BLaER1 treated with 17β-estradiol and CSF1 and Interleukin-3, amounts not matched to agents 10 nM and 100 nM (cell line): ENCODE results near the gene AJUBA.

Experiments used
- H3K27ac ChIP-seq, 11 experiments: shearing (Covaris generic); formaldehyde crosslinking; 2 replicates each; pipeline ENCODE4 v1.8.1; 2022
- H3K27me3 ChIP-seq, 11 experiments: shearing (Covaris generic); formaldehyde crosslinking; 2 replicates each; pipeline ENCODE4 v1.8.1; 2022
- H3K36me3 ChIP-seq, 11 experiments: shearing (Covaris generic); formaldehyde crosslinking; 2 replicates each; pipeline ENCODE4 v1.8.1; 2022
- H3K4me1 ChIP-seq, 10 experiments: shearing (Covaris generic); formaldehyde crosslinking; 2 replicates each; pipeline ENCODE4 v1.8.1; 2022
- H3K4me2 ChIP-seq, 11 experiments: shearing (Covaris generic); formaldehyde crosslinking; 2 replicates each; pipeline ENCODE4 v1.8.1; 2022
- H3K4me3 ChIP-seq, 10 experiments: shearing (Covaris generic); formaldehyde crosslinking; 2 replicates each; pipeline ENCODE4 v1.8.1; 2022
- H3K9ac ChIP-seq, 11 experiments: shearing (Covaris generic); formaldehyde crosslinking; 2 replicates each; pipeline ENCODE4 v1.8.1; 2022
- H3K9me3 ChIP-seq, 11 experiments: shearing (Covaris generic); formaldehyde crosslinking; replicated peaks in 1 of 11; 2 replicates each; pipeline ENCODE4 v1.8.1; 2022
- H4K20me1 ChIP-seq, 11 experiments: shearing (Covaris generic); formaldehyde crosslinking; 2 replicates each; pipeline ENCODE4 v1.8.1; 2022
- Cebpa-rat ChIP-seq, 11 experiments: shearing (Covaris generic); IDR thresholded peaks; 2 replicates each; pipeline ENCODE4 v1.8.1; 2022

Gene AJUBA

GRCh38 chr14:22979748-22980392 lies 2.5 kb downstream of the AJUBA start:
- Histone ChIP-seq H3K4me3 (peak overlapping the region in 8 of 10 experiments; percentile 52 to 84 (median 76); a peak in 15 of 20 replicates), H3K9ac (peak overlapping the region in 7 of 11 experiments; percentile 33 to 85 (median 69); a peak in 13 of 22 replicates), H3K4me2 (peak overlapping the region; percentile 32 to 98 (median 94); a peak in 20 of 22 replicates), H3K27ac (peak overlapping the region in 4 of 11 experiments; percentile 8 to 48 (median 32); a peak in 4 of 22 replicates), H3K27me3 (peaks cover 20 to 40% (median 30%) of the 10 kb centered on the region in 11 experiments), H3K36me3 (peaks cover 0 to 21% (median 8%) of the 10 kb centered on the region in 11 experiments; a peak in 12 of 22 replicates), H4K20me1 (peaks cover 0 to 32% (median 0%) of the 10 kb centered on the region in 11 experiments; a peak in 6 of 22 replicates), H3K4me1 (peaks cover 10 to 76% (median 67%) of the 10 kb centered on the region in 10 experiments), H3K9me3 (no peaks in the 10 kb centered on the region)
- TF ChIP-seq Cebpa-rat (IDR thresholded peaks at IDR 0.05) = no peak

- Histone ChIP-seq H3K4me3 (peak overlapping the region in 3 of 10 experiments; percentile 71 to 82 (median 77); a peak in 1 of 20 replicates), H3K27me3 (peaks cover 20 to 40% (median 30%) of the 10 kb centered on the region in 11 experiments), H3K4me1 (peaks cover 10 to 69% (median 62%) of the 10 kb centered on the region in 10 experiments), H3K4me2 (peak overlapping the region in 9 of 11 experiments; percentile 78 to 98 (median 95); a peak in 18 of 22 replicates), H3K27ac (peak overlapping the region in 1 of 11 experiments; percentile 9; a peak in 1 of 22 replicates), H3K36me3 (peaks cover 0 to 28% (median 16%) of the 10 kb centered on the region in 11 experiments; a peak in 14 of 22 replicates), H3K9ac (peak overlapping the region in 4 of 11 experiments; percentile 12 to 85 (median 76); a peak in 4 of 22 replicates), H4K20me1 (peaks cover 0 to 32% (median 0%) of the 10 kb centered on the region in 11 experiments; a peak in 6 of 22 replicates), H3K9me3 (no peaks in the 10 kb centered on the region)
- TF ChIP-seq Cebpa-rat (IDR thresholded peaks at IDR 0.05) = no peak
These were observed 3.2 kb downstream of the AJUBA start for GRCh38 chr14:22978981-22979671.

DNA sequence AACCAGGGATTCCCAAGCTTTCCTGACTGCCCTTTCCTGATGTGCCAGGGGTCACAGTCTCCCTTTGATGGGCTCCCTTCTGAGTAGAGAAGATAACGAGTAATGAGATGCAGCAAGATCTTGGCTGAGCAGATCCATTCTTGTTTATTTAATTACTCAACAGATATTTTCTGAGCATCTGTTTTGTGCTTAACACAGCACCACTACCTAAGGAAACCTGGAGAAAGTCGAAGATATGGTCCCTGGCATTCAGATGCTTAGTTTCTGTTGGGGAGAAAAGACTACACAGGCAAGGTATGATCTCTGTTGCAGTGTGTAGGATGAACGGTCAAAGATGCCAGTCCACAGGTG lies 3.9 kb downstream of the AJUBA start:
- Histone ChIP-seq H3K36me3 (peaks cover 0 to 32% (median 19%) of the 10 kb centered on the region in 11 experiments; a peak in 14 of 22 replicates), H3K9me3 (no peaks in the 10 kb centered on the region), H4K20me1 (peaks cover 0 to 32% (median 0%) of the 10 kb centered on the region in 11 experiments; a peak in 6 of 22 replicates), H3K4me3 (no peak overlapping the region), H3K4me2 (peak overlapping the region in 6 of 11 experiments; percentile 17 to 98 (median 86); a peak in 11 of 22 replicates), H3K9ac (peak overlapping the region in 2 of 11 experiments; percentile 19 to 69; a peak in 1 of 22 replicates), H3K4me1 (peaks cover 10 to 63% (median 57%) of the 10 kb centered on the region in 10 experiments), H3K27me3 (peaks cover 20 to 40% (median 30%) of the 10 kb centered on the region in 11 experiments), H3K27ac (no peak overlapping the region)
- TF ChIP-seq Cebpa-rat (IDR thresholded peaks at IDR 0.05) = no peak

- H4K20me1 ChIP-seq = peaks cover 0 to 32% (median 0%) of the 10 kb centered on the region in 11 experiments; a peak in 6 of 22 replicates
- H3K27me3 ChIP-seq = peaks cover 20 to 40% (median 30%) of the 10 kb centered on the region in 11 experiments
- H3K4me2 ChIP-seq = peak overlapping the region in 8 of 11 experiments; percentile 26 to 98 (median 71); a peak in 9 of 22 replicates
- peaks cover 0 to 38% (median 24%) of the 10 kb centered on the region in 11 experiments; a peak in 14 of 22 replicates for H3K36me3 ChIP-seq
- H3K9ac ChIP-seq = peak overlapping the region in 5 of 11 experiments; percentile 19 to 69 (median 37); a peak in 4 of 22 replicates
- no peaks in the 10 kb centered on the region for H3K9me3 ChIP-seq
- H3K4me1 ChIP-seq = peaks cover 10 to 57% (median 54%) of the 10 kb centered on the region in 10 experiments
- H3K4me3 ChIP-seq = no peak overlapping the region
- no peak overlapping the region for H3K27ac ChIP-seq
- no peak for TF ChIP-seq Cebpa-rat (IDR thresholded peaks at IDR 0.05)
These were observed 4.5 kb downstream of the AJUBA start for GRCh38 chr14:22977684-22978486.

DNA sequence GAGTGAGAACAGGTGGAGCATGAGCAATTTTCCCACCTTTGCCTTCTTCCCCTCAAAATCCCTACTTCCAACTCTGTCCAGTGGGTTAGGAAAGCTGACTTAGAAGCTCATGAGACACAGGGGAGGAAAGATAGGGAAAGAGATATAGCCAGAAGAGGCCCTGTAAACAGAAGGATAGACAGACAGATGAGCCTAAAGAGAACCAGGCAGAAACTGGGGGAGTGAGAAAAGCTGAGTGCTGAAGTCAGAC lies 5.0 kb downstream of the AJUBA start:
- Histone ChIP-seq H3K4me3 (no peak overlapping the region), H4K20me1 (peaks cover 0 to 32% (median 0%) of the 10 kb centered on the region in 11 experiments; a peak in 6 of 22 replicates), H3K36me3 (peaks cover 0 to 43% (median 27%) of the 10 kb centered on the region in 11 experiments; a peak in 14 of 22 replicates), H3K4me1 (peaks cover 10 to 57% (median 52%) of the 10 kb centered on the region in 10 experiments), H3K9me3 (no peaks in the 10 kb centered on the region), H3K9ac (peak overlapping the region in 5 of 11 experiments; percentile 19 to 41 (median 37); a peak in 5 of 22 replicates), H3K27me3 (peaks cover 20 to 40% (median 30%) of the 10 kb centered on the region in 11 experiments), H3K27ac (no peak overlapping the region), H3K4me2 (peak overlapping the region in 10 of 11 experiments; percentile 13 to 74 (median 46); a peak in 12 of 22 replicates)
- TF ChIP-seq Cebpa-rat (IDR thresholded peaks at IDR 0.05) = no peak

DNA sequence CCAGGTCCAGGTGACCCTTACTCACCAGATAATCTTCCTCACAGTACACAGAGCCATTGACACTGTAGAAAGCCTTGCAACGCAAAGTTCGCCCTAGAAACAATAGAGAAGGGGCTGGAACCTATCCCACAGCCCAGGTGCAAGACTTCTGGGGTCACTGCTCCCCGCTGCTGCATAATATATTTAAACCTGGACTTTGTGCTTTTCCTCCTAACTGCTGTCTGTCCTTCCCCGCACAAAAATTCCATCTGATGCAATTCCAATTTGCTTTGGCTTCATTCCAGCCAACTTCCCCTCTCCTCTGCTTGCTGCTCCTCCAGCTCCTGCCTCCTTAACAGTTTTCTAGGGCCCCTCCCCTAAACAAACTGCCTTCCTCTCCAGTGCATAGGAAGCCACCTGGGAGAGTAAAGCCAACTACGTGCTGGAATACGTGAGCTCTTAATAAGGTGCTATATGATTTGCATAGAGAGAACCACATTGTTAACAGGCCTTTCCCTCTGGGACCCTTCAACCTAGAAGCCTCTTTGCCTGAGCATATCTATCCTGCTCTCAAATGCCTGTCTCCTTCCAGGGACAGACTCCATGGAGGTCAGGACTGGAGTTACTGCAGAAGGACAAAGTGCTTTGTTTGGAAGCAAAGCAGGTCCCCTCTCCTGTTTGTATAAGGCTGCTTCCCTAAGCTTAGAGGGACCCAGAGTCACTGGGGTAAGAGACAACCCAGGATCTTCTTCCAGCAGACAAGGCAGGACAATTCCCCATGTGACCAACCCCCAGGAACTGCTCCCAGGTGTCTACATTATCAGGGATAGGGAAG lies 5.5 kb downstream of the AJUBA start:
- Histone ChIP-seq H3K9ac (peak overlapping the region in 6 of 11 experiments; percentile 15 to 41 (median 36); a peak in 7 of 22 replicates), H3K36me3 (peaks cover 0 to 47% (median 30%) of the 10 kb centered on the region in 11 experiments; a peak in 14 of 22 replicates), H3K4me2 (peak overlapping the region; percentile 13 to 74 (median 38); a peak in 18 of 22 replicates), H3K27ac (no peak overlapping the region; a peak in 1 of 22 replicates), H4K20me1 (peaks cover 0 to 32% (median 0%) of the 10 kb centered on the region in 11 experiments; a peak in 6 of 22 replicates), H3K4me1 (peaks cover 10 to 54% (median 51%) of the 10 kb centered on the region in 10 experiments), H3K9me3 (no peaks in the 10 kb centered on the region), H3K4me3 (no peak overlapping the region), H3K27me3 (peaks cover 16 to 35% (median 25%) of the 10 kb centered on the region in 11 experiments)
- TF ChIP-seq Cebpa-rat (IDR thresholded peaks at IDR 0.05) = no peak

- peaks cover 0 to 14% (median 6%) of the 10 kb centered on the region in 11 experiments; a peak in 11 of 22 replicates for H3K27me3 ChIP-seq
- H3K9ac ChIP-seq = peak overlapping the region in 1 of 11 experiments; percentile 47; a peak in 1 of 22 replicates
These were observed 7.6 kb downstream of the AJUBA start for GRCh38 chr14:22974530-22975313.

More at GRCh38 chr14:22974530-22975313, 7.6 kb downstream of the AJUBA start:
- Histone ChIP-seq H3K4me1 (peaks cover 9 to 37% (median 33%) of the 10 kb centered on the region in 10 experiments), H3K36me3 (peaks cover 0 to 52% (median 31%) of the 10 kb centered on the region in 11 experiments; a peak in 14 of 22 replicates), H3K4me2 (no peak overlapping the region), H3K9me3 (no peaks in the 10 kb centered on the region), H4K20me1 (peaks cover 0 to 29% (median 0%) of the 10 kb centered on the region in 11 experiments; a peak in 6 of 22 replicates), H3K4me3 (no peak overlapping the region), H3K27ac (no peak overlapping the region; a peak in 1 of 22 replicates)
- TF ChIP-seq Cebpa-rat (IDR thresholded peaks at IDR 0.05) = no peak
